MM.1S (cell line): ENCODE results near the gene TBC1D10A.

Source experiments
- EZH2 ChIP-seq: fragments of 300-600 bp; sonication (generic); optimal IDR thresholded peaks from 2 replicates; pipeline ENCODE3; 2017; ENCODE audit warnings: low read depth, mild to moderate bottlenecking, antibody characterized with exemption, low read length, mixed read lengths
- EZH2phosphoT487 ChIP-seq: fragments of 300-600 bp; sonication (generic); IDR thresholded peaks from 2 replicates; pipeline ENCODE4 v1.6.1; 2018; ENCODE audit warnings: antibody characterized with exemption, low read length
- TF ChIP-seq, protein P1 (sequence below): fragments of 300-600 bp; sonication (generic); IDR thresholded peaks from 2 replicates; pipeline ENCODE4 v1.5.1; 2016; ENCODE audit warnings: antibody characterized with exemption, low read length, mixed read lengths

DNA sequence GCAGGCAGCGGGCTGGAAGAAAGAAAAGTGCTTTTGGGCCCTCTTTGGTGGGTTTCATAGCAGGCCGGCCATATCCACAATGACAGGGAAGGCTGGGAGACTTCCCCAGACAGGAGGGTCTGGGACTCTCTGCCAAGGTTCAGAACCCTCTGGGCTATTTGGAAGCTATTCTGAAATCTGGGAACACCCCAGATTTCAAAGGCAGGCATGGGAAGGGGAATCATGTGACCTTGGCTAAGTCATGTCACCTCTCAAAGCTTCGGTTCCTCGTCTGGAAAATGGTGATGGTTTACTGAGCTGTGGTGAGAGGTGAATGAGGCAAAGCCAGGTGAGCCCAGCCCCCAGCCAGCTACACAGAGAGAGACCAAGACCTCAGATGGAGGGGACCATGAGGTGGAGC, 42.1 kb downstream of the TBC1D10A start:
- TF ChIP-seq EZH2phosphoT487 (no peak), EZH2 (no peak)
- TF ChIP-seq, protein P1, sequence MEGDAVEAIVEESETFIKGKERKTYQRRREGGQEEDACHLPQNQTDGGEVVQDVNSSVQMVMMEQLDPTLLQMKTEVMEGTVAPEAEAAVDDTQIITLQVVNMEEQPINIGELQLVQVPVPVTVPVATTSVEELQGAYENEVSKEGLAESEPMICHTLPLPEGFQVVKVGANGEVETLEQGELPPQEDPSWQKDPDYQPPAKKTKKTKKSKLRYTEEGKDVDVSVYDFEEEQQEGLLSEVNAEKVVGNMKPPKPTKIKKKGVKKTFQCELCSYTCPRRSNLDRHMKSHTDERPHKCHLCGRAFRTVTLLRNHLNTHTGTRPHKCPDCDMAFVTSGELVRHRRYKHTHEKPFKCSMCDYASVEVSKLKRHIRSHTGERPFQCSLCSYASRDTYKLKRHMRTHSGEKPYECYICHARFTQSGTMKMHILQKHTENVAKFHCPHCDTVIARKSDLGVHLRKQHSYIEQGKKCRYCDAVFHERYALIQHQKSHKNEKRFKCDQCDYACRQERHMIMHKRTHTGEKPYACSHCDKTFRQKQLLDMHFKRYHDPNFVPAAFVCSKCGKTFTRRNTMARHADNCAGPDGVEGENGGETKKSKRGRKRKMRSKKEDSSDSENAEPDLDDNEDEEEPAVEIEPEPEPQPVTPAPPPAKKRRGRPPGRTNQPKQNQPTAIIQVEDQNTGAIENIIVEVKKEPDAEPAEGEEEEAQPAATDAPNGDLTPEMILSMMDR: no peak
